Measurements from ENCODE around the gene PHLDA1. TPM values are rescaled to one million over a fixed set of nuclear protein-coding genes. Genes with fewer than 3 reads are reported as not detected.

PHLDA1 gene
- total and polyA plus RNA-seq, 4 donors, result 9.0 to 26.9 (median 21.3) TPM

Other genes starting within 250 kb of the PHLDA1 start
- 100 to 1,000 TPM; 312 to 371 TPM for gene NAP1L1, start 52.9 kb upstream of the PHLDA1 start, total RNA-seq
- 100 to 1,000 TPM; 320 to 668 TPM for gene NAP1L1, start 52.9 kb upstream of the PHLDA1 start, polyA plus RNA-seq